HG02571 (cell line): ENCODE results near the gene ACTRT3.
A peak's percentile ranks its signal among the peaks of the same experiment; 100 is the strongest.

Source experiments
- ATAC-seq: cut with Tn5 transposase; IDR thresholded peaks from one replicate; pipeline ENCODE4 v1.9.1; 2021; ENCODE audit warnings: mild to moderate bottlenecking, moderate library complexity; ENCODE audit not compliant: unreplicated experiment

The ACTRT3 gene

GRCh38 chr3:169769287-169770181 is at the start of gene ACTRT3:
Gene ACTRT3, minus strand, starts transcription at chr3:169769561. Its CDS starts 41 bp downstream, at chr3:169769520.
- ATAC-seq: peak; percentile 25

GRCh38 chr3:169818316-169818715 is 49.0 kb upstream of the ACTRT3 start:
- no peak for ATAC-seq

GRCh38 chr3:169815590-169816150 is 46.3 kb upstream of the ACTRT3 start:
- ATAC-seq: no peak

GRCh38 chr3:169813757-169814517 is 44.6 kb upstream of the ACTRT3 start:
- peak; percentile 85 for ATAC-seq

- ATAC-seq: no peak
Observed at GRCh38 chr3:169813278-169813677, 43.9 kb upstream of the ACTRT3 start.

GRCh38 chr3:169812332-169813235 is 43.2 kb upstream of the ACTRT3 start, which contains the start of the genes LRRC34 and LRRIQ4:
Gene LRRC34, minus strand, starts transcription at chr3:169812904. Its CDS starts 356 bp downstream, at chr3:169812548.
Gene LRRIQ4, plus strand, starts transcription at chr3:169812870. Its CDS starts 9,052 bp downstream, at chr3:169821922.
- peak; percentile 67 for ATAC-seq

- ATAC-seq: no peak
Observed at GRCh38 chr3:169811631-169812331, 42.4 kb upstream of the ACTRT3 start.

- ATAC-seq: no peak
Observed at GRCh38 chr3:169809230-169809795, 40.0 kb upstream of the ACTRT3 start.

GRCh38 chr3:169804681-169805080 is 35.3 kb upstream of the ACTRT3 start:
- no peak for ATAC-seq

- no peak for ATAC-seq
Observed at GRCh38 chr3:169792359-169792758, 23.0 kb upstream of the ACTRT3 start.

GRCh38 chr3:169790687-169791429 is 21.5 kb upstream of the ACTRT3 start:
- no peak for ATAC-seq

GRCh38 chr3:169790219-169790618 is 20.9 kb upstream of the ACTRT3 start:
- ATAC-seq: no peak

GRCh38 chr3:169787791-169788190 is 18.4 kb upstream of the ACTRT3 start:
- ATAC-seq: no peak

GRCh38 chr3:169787120-169787519 is 17.8 kb upstream of the ACTRT3 start:
- no peak for ATAC-seq

GRCh38 chr3:169781209-169781855 is 12.0 kb upstream of the ACTRT3 start:
- ATAC-seq: no peak

- no peak for ATAC-seq
Observed at GRCh38 chr3:169780742-169781141, 11.4 kb upstream of the ACTRT3 start.

GRCh38 chr3:169777822-169778221 is 8.5 kb upstream of the ACTRT3 start:
- no peak for ATAC-seq

- no peak for ATAC-seq
Observed at GRCh38 chr3:169774186-169774585, 4.8 kb upstream of the ACTRT3 start.
